Esophagus muscularis mucosa (tissue), 3 donors: ENCODE measurements around the gene RSRC1.

ENCODE experiments used
- POLR2AphosphoS5 ChIP-seq, 2 donors: sonication (generic); formaldehyde crosslinking; IDR thresholded peaks; one replicate each; pipeline ENCODE4 v1.6.1; 2017; ENCODE audit warnings: antibody characterized with exemption in 2 of 2
- TF ChIP-seq, protein P1 (sequence below), 3 experiments: fragments of 200-600 bp in 2 of 3; fragments of 450-650 bp in 1 of 3; sonication (generic) in 2 of 3; IDR thresholded peaks; one replicate each; pipeline ENCODE4 v1.5.1; 2017 to 2019; ENCODE audit warnings: antibody characterized with exemption in 3 of 3, mild to moderate bottlenecking in 2 of 3, moderate library complexity in 1 of 3

DNA sequence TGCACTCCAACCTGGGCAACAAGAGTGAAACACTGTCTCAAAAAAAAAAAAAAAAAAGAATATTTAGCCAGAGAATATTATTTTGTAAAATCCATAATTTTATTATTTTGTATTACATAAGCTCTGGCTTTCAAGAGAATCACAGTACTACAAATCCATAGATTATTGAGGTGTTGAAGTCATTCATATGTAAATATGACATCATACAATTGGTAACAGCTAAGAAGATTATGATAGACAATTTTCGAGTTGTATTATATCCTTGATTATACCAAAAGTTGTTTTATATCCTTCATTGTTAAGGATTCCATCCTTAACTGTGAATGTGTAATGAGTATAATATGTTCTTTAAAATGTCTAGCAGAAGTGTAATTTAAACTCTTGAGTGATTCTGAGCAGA is 464.8 kb downstream of the RSRC1 start:
- TF ChIP-seq, protein P1, sequence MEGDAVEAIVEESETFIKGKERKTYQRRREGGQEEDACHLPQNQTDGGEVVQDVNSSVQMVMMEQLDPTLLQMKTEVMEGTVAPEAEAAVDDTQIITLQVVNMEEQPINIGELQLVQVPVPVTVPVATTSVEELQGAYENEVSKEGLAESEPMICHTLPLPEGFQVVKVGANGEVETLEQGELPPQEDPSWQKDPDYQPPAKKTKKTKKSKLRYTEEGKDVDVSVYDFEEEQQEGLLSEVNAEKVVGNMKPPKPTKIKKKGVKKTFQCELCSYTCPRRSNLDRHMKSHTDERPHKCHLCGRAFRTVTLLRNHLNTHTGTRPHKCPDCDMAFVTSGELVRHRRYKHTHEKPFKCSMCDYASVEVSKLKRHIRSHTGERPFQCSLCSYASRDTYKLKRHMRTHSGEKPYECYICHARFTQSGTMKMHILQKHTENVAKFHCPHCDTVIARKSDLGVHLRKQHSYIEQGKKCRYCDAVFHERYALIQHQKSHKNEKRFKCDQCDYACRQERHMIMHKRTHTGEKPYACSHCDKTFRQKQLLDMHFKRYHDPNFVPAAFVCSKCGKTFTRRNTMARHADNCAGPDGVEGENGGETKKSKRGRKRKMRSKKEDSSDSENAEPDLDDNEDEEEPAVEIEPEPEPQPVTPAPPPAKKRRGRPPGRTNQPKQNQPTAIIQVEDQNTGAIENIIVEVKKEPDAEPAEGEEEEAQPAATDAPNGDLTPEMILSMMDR (IDR thresholded peaks at IDR 0.05): no peak
- no peak for TF ChIP-seq POLR2AphosphoS5 (IDR thresholded peaks at IDR 0.05)
